Upper lobe of right lung (tissue), 1 donor: Measurements from ENCODE around the gene GRIK2. TPM values are rescaled to one million over a fixed set of nuclear protein-coding genes. Genes with fewer than 3 reads are reported as not detected.

Experiments
- ATAC-seq: fragments of 200-7000 bp; cut with Tn5 transposase; one replicate; pipeline ENCODE4 v1.9.1; 2020; ENCODE audit warnings: mild to moderate bottlenecking, moderate library complexity
- DNase-seq: peaks from one replicate; pipeline ENCODE4 v3.0.0-alpha.2; 2020
- H3K27ac ChIP-seq: fragments of 200-600 bp; one replicate; pipeline ENCODE4 v1.8.0; 2022
- H3K27me3 ChIP-seq: fragments of 200-600 bp; one replicate; pipeline ENCODE4 v1.8.0; 2022; ENCODE audit warnings: mild to moderate bottlenecking
- H3K36me3 ChIP-seq: fragments of 200-600 bp; one replicate; pipeline ENCODE4 v1.8.0; 2022
- H3K4me1 ChIP-seq: fragments of 200-600 bp; one replicate; pipeline ENCODE4 v1.8.0; 2022
- H3K4me3 ChIP-seq: fragments of 200-600 bp; one replicate; pipeline ENCODE4 v1.8.0; 2022; ENCODE audit warnings: mild to moderate bottlenecking
- H3K9me3 ChIP-seq: fragments of 200-600 bp; one replicate; pipeline ENCODE4 v1.8.0; 2022
- CTCF ChIP-seq: fragments of 200-600 bp; IDR thresholded peaks from one replicate; pipeline ENCODE4 v1.8.0; 2022; ENCODE audit warnings: antibody characterized with exemption
- intact Hi-C: fragments of 100-400 bp; cut with DNase I; formaldehyde crosslinking; loops from one replicate; pipeline ENCODE4 v1.11.0; 2022
- total RNA-seq: library from RNA; stranded (reverse); fragmentation: NEBNext Ultra II Directional; extraction: Animal tissue kit (Norgen Biotek cat#: 25700); gene quantifications from one replicate; pipeline ENCODE4 v1.2.1, GENCODE V29; 2021
- donor health status: DM: no; HTN: yes; CAD: no; lungs with severe emphysema.

The GRIK2 gene
- total RNA-seq, 1 donor from 2014 or later = 0.38 TPM

GRCh38 chr6:101762851-101763250, 369.3 kb downstream of the GRIK2 start:
- Histone ChIP-seq H3K27me3 (no peaks in the 10 kb centered on the region), H3K36me3 (no peaks in the 10 kb centered on the region), H3K9me3 (no peaks in the 10 kb centered on the region), H3K27ac (no peak overlapping the region), H3K4me1 (no peaks in the 10 kb centered on the region), H3K4me3 (no peak overlapping the region)
- TF ChIP-seq CTCF = no peak
- intact Hi-C loops = no loop called here
- ATAC-seq (no peak), DNase-seq (no peak)

GRCh38 chr6:101765281-101765680, 371.8 kb downstream of the GRIK2 start:
- intact Hi-C loops = no loop called here
- no peak for TF ChIP-seq CTCF
- Histone ChIP-seq H3K27ac (no peak overlapping the region), H3K4me3 (no peak overlapping the region), H3K36me3 (no peaks in the 10 kb centered on the region), H3K9me3 (no peaks in the 10 kb centered on the region), H3K4me1 (no peaks in the 10 kb centered on the region), H3K27me3 (no peaks in the 10 kb centered on the region)
- ATAC-seq = no peak
- no peak for DNase-seq

- intact Hi-C loops = no loop called here
- H3K9me3 ChIP-seq = no peaks in the 10 kb centered on the region
- no peaks in the 10 kb centered on the region for H3K36me3 ChIP-seq
- H3K4me3 ChIP-seq = no peak overlapping the region
- no peak for TF ChIP-seq CTCF
- H3K4me1 ChIP-seq = no peaks in the 10 kb centered on the region
- no peak overlapping the region for H3K27ac ChIP-seq
- ATAC-seq (no peak), DNase-seq (no peak)
- H3K27me3 ChIP-seq = no peaks in the 10 kb centered on the region
These were observed 376.6 kb downstream of the GRIK2 start for GRCh38 chr6:101770116-101770515.

GRCh38 chr6:101776919-101777350, 383.4 kb downstream of the GRIK2 start:
- H3K4me3 ChIP-seq = no peak overlapping the region
- DNase-seq (no peak), ATAC-seq (no peak)
- H3K36me3 ChIP-seq = no peaks in the 10 kb centered on the region
- intact Hi-C loops = no loop called here
- H3K27ac ChIP-seq = no peak overlapping the region
- H3K27me3 ChIP-seq = no peaks in the 10 kb centered on the region
- TF ChIP-seq CTCF = no peak
- H3K9me3 ChIP-seq = no peaks in the 10 kb centered on the region
- no peaks in the 10 kb centered on the region for H3K4me1 ChIP-seq

- DNase-seq = no peak
These were observed 384.1 kb downstream of the GRIK2 start for GRCh38 chr6:101777646-101778045.

More at GRCh38 chr6:101777646-101778045, 384.1 kb downstream of the GRIK2 start:
- H3K4me3 ChIP-seq = no peak overlapping the region
- no peaks in the 10 kb centered on the region for H3K36me3 ChIP-seq
- no peaks in the 10 kb centered on the region for H3K4me1 ChIP-seq
- no peak for TF ChIP-seq CTCF
- ATAC-seq = no peak
- H3K27me3 ChIP-seq = no peaks in the 10 kb centered on the region
- H3K27ac ChIP-seq = no peak overlapping the region
- intact Hi-C loops = no loop called here
- H3K9me3 ChIP-seq = no peaks in the 10 kb centered on the region
